ENCODE data around the gene CCDC186. TPM values are rescaled to one million over a fixed set of nuclear protein-coding genes. Genes with fewer than 3 reads are reported as not detected.

Gene CCDC186
- polyA plus RNA-seq, 1 donor from 2014 or later = 24.2 TPM

DNA sequence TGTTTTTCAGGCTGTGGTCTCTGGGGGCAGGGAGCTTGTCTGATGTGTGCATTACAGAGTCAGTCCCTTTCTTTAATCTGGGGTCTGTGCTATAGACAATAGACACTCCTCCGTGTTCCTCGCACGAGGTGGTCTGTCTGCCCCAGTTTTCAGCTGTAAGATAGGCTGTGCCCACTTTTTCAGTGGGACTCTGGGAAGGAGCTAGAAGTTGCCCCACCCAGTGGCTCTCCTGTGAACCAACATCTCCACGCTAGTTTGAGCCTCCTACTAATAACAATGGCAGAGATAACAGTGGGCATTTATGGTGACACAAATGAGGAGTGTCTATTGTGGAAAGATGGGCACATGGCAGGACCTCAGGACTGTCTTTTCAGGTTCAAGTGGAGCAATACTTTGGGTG is 86.3 kb downstream of the CCDC186 start:
- H4K20me1 ChIP-seq (ENCODE audit: insufficient read depth) = no peaks in the 10 kb centered on the region
- TF ChIP-seq, protein P1, sequence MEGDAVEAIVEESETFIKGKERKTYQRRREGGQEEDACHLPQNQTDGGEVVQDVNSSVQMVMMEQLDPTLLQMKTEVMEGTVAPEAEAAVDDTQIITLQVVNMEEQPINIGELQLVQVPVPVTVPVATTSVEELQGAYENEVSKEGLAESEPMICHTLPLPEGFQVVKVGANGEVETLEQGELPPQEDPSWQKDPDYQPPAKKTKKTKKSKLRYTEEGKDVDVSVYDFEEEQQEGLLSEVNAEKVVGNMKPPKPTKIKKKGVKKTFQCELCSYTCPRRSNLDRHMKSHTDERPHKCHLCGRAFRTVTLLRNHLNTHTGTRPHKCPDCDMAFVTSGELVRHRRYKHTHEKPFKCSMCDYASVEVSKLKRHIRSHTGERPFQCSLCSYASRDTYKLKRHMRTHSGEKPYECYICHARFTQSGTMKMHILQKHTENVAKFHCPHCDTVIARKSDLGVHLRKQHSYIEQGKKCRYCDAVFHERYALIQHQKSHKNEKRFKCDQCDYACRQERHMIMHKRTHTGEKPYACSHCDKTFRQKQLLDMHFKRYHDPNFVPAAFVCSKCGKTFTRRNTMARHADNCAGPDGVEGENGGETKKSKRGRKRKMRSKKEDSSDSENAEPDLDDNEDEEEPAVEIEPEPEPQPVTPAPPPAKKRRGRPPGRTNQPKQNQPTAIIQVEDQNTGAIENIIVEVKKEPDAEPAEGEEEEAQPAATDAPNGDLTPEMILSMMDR (IDR thresholded peaks at IDR 0.05; ENCODE audit: poor library complexity, severe bottlenecking) = no peak
- TF ChIP-seq, protein P2, sequence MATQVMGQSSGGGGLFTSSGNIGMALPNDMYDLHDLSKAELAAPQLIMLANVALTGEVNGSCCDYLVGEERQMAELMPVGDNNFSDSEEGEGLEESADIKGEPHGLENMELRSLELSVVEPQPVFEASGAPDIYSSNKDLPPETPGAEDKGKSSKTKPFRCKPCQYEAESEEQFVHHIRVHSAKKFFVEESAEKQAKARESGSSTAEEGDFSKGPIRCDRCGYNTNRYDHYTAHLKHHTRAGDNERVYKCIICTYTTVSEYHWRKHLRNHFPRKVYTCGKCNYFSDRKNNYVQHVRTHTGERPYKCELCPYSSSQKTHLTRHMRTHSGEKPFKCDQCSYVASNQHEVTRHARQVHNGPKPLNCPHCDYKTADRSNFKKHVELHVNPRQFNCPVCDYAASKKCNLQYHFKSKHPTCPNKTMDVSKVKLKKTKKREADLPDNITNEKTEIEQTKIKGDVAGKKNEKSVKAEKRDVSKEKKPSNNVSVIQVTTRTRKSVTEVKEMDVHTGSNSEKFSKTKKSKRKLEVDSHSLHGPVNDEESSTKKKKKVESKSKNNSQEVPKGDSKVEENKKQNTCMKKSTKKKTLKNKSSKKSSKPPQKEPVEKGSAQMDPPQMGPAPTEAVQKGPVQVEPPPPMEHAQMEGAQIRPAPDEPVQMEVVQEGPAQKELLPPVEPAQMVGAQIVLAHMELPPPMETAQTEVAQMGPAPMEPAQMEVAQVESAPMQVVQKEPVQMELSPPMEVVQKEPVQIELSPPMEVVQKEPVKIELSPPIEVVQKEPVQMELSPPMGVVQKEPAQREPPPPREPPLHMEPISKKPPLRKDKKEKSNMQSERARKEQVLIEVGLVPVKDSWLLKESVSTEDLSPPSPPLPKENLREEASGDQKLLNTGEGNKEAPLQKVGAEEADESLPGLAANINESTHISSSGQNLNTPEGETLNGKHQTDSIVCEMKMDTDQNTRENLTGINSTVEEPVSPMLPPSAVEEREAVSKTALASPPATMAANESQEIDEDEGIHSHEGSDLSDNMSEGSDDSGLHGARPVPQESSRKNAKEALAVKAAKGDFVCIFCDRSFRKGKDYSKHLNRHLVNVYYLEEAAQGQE (IDR thresholded peaks at IDR 0.05; ENCODE audit: borderline replicate concordance) = no peak
- TF ChIP-seq MXI1 (conservative IDR thresholded peaks at IDR 0.05; ENCODE audit: poor library complexity, severe bottlenecking) = no peak
- TF ChIP-seq TAF1 (IDR thresholded peaks at IDR 0.05; ENCODE audit: low read depth) = no peak
- no peak for TF ChIP-seq POLR2AphosphoS5 (IDR thresholded peaks at IDR 0.05)
- H3K27ac ChIP-seq (ENCODE audit: low read length) = no peak overlapping the region
- H3K9me3 ChIP-seq (ENCODE audit: low read length) = no peaks in the 10 kb centered on the region
- no peak overlapping the region for H2AFZ ChIP-seq (ENCODE audit: low read depth, low read length)
- no peaks in the 10 kb centered on the region for H3K27me3 ChIP-seq (ENCODE audit: insufficient read depth, low read depth, low read length)
- H3K36me3 ChIP-seq (ENCODE audit: insufficient read depth, low read length) = no peaks in the 10 kb centered on the region
- H3K9me2 ChIP-seq (ENCODE audit: insufficient read depth, low read length) = no peaks in the 10 kb centered on the region
- no peak overlapping the region for H3K9ac ChIP-seq (ENCODE audit: low read length)
- H3K4me3 ChIP-seq (ENCODE audit: low read length) = no peak overlapping the region
- H3F3A ChIP-seq (ENCODE audit: insufficient read depth, low read length, poor library complexity, severe bottlenecking) = no peaks in the 10 kb centered on the region
- H3K79me2 ChIP-seq (replicated peaks; ENCODE audit: insufficient read depth, low read length) = no peaks in the 10 kb centered on the region
- no peak overlapping the region for H3K4me2 ChIP-seq (ENCODE audit: low read length)

DNA sequence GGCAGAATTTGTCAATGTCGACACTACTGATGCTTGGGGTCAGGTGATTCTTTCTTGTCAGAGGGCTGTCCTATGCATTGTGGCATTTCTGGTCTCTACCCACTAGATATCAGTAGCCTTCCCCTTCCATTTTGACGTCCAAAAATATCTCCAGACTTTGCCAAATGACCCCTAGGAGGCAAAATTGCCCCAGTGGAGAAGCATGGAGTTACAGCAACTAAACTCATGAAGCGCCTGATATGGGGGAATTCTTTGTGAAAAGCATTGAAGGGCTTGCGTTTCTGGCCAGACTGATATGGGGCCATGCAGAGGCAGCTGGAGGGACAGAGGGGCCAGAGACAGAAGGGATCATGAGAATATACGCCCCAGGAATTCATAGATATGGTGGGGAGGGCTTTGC is 86.7 kb downstream of the CCDC186 start:
- no peak overlapping the region for H3K9ac ChIP-seq (ENCODE audit: low read length)
- H3K4me3 ChIP-seq (ENCODE audit: low read length) = no peak overlapping the region
- H3F3A ChIP-seq (ENCODE audit: insufficient read depth, low read length, poor library complexity, severe bottlenecking) = no peaks in the 10 kb centered on the region
- H3K27ac ChIP-seq (ENCODE audit: low read length) = no peak overlapping the region
- no peaks in the 10 kb centered on the region for H3K9me3 ChIP-seq (ENCODE audit: low read length)
- H2AFZ ChIP-seq (ENCODE audit: low read depth, low read length) = no peak overlapping the region
- no peaks in the 10 kb centered on the region for H3K79me2 ChIP-seq (replicated peaks; ENCODE audit: insufficient read depth, low read length)
- no peaks in the 10 kb centered on the region for H3K9me2 ChIP-seq (ENCODE audit: insufficient read depth, low read length)
- TF ChIP-seq EP300 (conservative IDR thresholded peaks at IDR 0.05; ENCODE audit: poor library complexity, severe bottlenecking) = no peak
- TF ChIP-seq EZH2 (IDR thresholded peaks at IDR 0.05; ENCODE audit: borderline replicate concordance, insufficient read depth, low read length, poor library complexity, severe bottlenecking) = no peak
- no peak for TF ChIP-seq RAD21 (conservative IDR thresholded peaks at IDR 0.05)
- TF ChIP-seq TAF1 (IDR thresholded peaks at IDR 0.05; ENCODE audit: low read depth) = no peak
- TF ChIP-seq MXI1 (conservative IDR thresholded peaks at IDR 0.05; ENCODE audit: poor library complexity, severe bottlenecking) = no peak
- TF ChIP-seq, protein P2 (IDR thresholded peaks at IDR 0.05; ENCODE audit: borderline replicate concordance) = no peak
- TF ChIP-seq, protein P1 (IDR thresholded peaks at IDR 0.05; ENCODE audit: poor library complexity, severe bottlenecking) = no peak
- H3K27me3 ChIP-seq (ENCODE audit: insufficient read depth, low read depth, low read length) = no peaks in the 10 kb centered on the region
- H4K20me1 ChIP-seq (ENCODE audit: insufficient read depth) = no peaks in the 10 kb centered on the region
- H3K36me3 ChIP-seq (ENCODE audit: insufficient read depth, low read length) = no peaks in the 10 kb centered on the region
- no peak overlapping the region for H3K4me2 ChIP-seq (ENCODE audit: low read length)
